GM19328 (cell line): ENCODE measurements around the gene VASN.

ENCODE experiments used
- ATAC-seq: cut with Tn5 transposase; IDR thresholded peaks from one replicate; pipeline ENCODE4 v1.9.1; 2021; ENCODE audit warnings: mild to moderate bottlenecking, moderate library complexity; ENCODE audit not compliant: unreplicated experiment

The VASN gene

GRCh38 chr16:4351880-4352279 lies 19.8 kb upstream of the VASN start:
- no peak for ATAC-seq

- no peak for ATAC-seq
Observed at GRCh38 chr16:4352843-4353242, 18.8 kb upstream of the VASN start.

GRCh38 chr16:4353675-4354074 lies 18.0 kb upstream of the VASN start:
- no peak for ATAC-seq

GRCh38 chr16:4354512-4355409 lies 16.9 kb upstream of the VASN start:
- ATAC-seq, result no peak

- no peak for ATAC-seq
Observed at GRCh38 chr16:4356820-4357219, 14.8 kb upstream of the VASN start.

- no peak for ATAC-seq
Observed at GRCh38 chr16:4358236-4358635, 13.4 kb upstream of the VASN start.

- no peak for ATAC-seq
Observed at GRCh38 chr16:4358831-4359561, 12.7 kb upstream of the VASN start.

- ATAC-seq, result no peak
Observed at GRCh38 chr16:4359914-4360313, 11.7 kb upstream of the VASN start.

- ATAC-seq, result no peak
Observed at GRCh38 chr16:4360538-4361021, 11.1 kb upstream of the VASN start.

GRCh38 chr16:4361033-4361943 lies 10.4 kb upstream of the VASN start:
- ATAC-seq, result no peak

- no peak for ATAC-seq
Observed at GRCh38 chr16:4361944-4362311, 9.7 kb upstream of the VASN start.

GRCh38 chr16:4362476-4363135 lies 9.0 kb upstream of the VASN start:
- ATAC-seq, result no peak

GRCh38 chr16:4364196-4365013 lies 7.2 kb upstream of the VASN start:
- no peak for ATAC-seq

- ATAC-seq, result peak; percentile 58
Observed at GRCh38 chr16:4365014-4365406, 6.6 kb upstream of the VASN start.

- no peak for ATAC-seq
Observed at GRCh38 chr16:4365615-4366014, 6.0 kb upstream of the VASN start.

GRCh38 chr16:4366016-4366415 lies 5.6 kb upstream of the VASN start:
- ATAC-seq, result no peak

GRCh38 chr16:4367393-4367856 lies 4.2 kb upstream of the VASN start:
- ATAC-seq, result no peak

GRCh38 chr16:4369007-4369733 lies 2.5 kb upstream of the VASN start:
- ATAC-seq, result no peak

- ATAC-seq, result no peak
Observed at GRCh38 chr16:4370151-4370550, 1.5 kb upstream of the VASN start.
